ENCODE data around the gene REXO4.

GRCh38 chr9:133367778-133368177, 50.0 kb downstream of the REXO4 start:
- no peak for TF ChIP-seq CTCF (IDR thresholded peaks at IDR 0.05; ENCODE audit: extremely low read depth in 1 of 2, insufficient read depth in 1 of 2, low read depth in 1 of 2, low read length in 2 of 2)
- TF ChIP-seq EZH2 (IDR thresholded peaks at IDR 0.05; ENCODE audit: borderline replicate concordance, low read depth, low read length, severe bottlenecking): no peak

Measured in endothelial cell of umbilical vein (primary cell).